ENCODE results near the gene SPHKAP.

GRCh38 chr2:228017784-228018183 is 163.7 kb downstream of the SPHKAP start:
- TF ChIP-seq, protein P1, sequence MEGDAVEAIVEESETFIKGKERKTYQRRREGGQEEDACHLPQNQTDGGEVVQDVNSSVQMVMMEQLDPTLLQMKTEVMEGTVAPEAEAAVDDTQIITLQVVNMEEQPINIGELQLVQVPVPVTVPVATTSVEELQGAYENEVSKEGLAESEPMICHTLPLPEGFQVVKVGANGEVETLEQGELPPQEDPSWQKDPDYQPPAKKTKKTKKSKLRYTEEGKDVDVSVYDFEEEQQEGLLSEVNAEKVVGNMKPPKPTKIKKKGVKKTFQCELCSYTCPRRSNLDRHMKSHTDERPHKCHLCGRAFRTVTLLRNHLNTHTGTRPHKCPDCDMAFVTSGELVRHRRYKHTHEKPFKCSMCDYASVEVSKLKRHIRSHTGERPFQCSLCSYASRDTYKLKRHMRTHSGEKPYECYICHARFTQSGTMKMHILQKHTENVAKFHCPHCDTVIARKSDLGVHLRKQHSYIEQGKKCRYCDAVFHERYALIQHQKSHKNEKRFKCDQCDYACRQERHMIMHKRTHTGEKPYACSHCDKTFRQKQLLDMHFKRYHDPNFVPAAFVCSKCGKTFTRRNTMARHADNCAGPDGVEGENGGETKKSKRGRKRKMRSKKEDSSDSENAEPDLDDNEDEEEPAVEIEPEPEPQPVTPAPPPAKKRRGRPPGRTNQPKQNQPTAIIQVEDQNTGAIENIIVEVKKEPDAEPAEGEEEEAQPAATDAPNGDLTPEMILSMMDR (IDR thresholded peaks at IDR 0.05): no peak
- TF ChIP-seq POLR2A (IDR thresholded peaks at IDR 0.05): no peak
